Measurements from ENCODE around the gene LMAN2.
"Not testable (repeated sequence)": the region's sequence is repeated elsewhere in the genome, so short reads cannot be mapped to it uniquely, and the experiment has no call there.

LMAN2 gene

DNA sequence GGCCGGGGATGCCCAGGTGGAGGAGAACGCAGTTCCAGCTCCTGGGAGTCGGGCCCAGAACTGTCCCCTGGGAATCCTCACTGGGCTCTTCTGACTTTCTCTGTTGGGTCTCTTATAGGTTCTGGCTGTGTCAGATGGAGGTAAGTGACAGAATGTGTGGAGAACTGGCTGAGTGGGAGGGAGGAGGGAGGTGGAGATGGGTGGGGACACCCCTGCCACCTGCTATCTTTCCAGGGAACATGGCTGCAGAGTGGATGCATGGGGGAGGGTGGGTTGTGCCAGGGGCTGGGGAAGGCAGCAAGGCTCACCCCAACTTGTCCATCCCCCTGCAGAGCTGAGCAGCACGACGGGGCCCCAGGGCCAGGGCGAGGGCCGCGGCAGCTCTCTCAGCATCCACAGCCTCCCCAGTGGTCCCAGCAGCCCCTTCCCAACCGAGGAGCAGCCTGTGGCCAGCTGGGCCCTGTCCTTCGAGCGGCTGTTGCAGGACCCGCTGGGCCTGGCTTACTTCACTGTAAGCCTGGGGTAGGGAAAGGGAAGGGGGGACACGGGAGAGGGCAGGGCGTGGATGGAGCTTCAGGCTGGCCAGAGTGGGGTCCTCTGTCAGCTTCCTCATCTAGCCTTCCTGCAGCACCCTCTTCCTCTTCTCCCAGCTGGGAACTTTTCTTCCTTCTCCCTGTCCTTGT, 14.5 kb upstream of the LMAN2 start:
- no peak for DNase-seq (ENCODE audit: low read depth, low spot score)

DNA sequence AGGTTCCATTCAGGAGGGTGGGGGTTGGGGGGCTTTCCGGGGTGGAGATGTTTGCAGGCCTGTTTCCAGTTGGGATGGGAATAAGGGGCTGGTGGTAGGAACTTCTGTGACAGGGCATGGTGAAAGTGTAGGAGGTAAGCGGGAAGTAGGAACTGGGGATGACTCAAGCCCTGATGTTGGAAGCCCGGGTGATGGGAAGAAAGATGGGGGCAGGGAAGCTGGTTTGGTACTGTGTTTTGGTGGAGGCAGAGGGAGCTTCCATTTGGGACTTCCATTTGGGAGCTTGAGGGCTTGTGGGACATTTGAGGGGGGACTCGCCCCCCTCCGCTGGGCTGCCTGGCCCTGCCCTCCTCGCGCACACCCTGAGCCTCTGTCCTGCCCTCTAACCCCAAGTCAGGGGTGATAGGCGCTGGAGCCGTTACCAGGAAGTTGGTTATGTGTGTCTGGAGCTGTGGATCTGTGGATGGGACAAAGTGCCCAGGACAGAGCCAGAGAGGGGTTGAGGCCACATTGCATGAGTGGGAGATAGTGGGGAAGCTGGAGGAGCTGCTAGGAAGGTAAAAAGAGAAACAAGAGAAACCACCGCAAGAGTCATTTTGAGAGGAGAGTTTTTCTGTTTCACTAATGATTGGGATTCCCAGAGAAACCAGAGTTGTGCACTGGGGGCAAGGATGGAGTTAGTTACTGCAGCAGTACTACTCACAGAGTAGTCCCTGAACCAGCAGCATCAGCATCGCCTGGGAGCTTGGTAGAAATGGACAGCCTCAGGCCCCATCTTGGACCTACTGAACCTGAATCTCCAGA, 12.9 kb upstream of the LMAN2 start:
- no peak for DNase-seq (ENCODE audit: low read depth, low spot score)

DNA sequence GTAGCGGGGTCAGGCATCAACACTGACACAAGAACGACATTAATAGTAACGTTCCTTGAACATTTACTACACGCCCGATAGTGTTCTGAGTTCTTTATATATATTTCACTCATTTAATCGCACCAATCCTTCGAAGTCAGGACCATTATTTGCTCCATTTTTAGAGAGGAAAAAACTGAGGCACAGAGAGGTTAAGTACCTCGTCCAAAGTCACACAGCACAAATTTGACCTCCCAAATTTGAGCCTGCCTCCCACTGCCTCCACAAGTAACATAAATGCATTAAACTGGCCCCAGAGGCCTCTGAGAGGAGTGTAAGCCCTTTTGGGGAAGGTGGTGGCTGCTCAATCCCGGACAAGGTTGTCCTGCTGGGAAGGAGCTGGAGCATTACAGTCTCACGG, 12.1 kb upstream of the LMAN2 start:
- no peak for DNase-seq (ENCODE audit: low read depth, low spot score)

DNA sequence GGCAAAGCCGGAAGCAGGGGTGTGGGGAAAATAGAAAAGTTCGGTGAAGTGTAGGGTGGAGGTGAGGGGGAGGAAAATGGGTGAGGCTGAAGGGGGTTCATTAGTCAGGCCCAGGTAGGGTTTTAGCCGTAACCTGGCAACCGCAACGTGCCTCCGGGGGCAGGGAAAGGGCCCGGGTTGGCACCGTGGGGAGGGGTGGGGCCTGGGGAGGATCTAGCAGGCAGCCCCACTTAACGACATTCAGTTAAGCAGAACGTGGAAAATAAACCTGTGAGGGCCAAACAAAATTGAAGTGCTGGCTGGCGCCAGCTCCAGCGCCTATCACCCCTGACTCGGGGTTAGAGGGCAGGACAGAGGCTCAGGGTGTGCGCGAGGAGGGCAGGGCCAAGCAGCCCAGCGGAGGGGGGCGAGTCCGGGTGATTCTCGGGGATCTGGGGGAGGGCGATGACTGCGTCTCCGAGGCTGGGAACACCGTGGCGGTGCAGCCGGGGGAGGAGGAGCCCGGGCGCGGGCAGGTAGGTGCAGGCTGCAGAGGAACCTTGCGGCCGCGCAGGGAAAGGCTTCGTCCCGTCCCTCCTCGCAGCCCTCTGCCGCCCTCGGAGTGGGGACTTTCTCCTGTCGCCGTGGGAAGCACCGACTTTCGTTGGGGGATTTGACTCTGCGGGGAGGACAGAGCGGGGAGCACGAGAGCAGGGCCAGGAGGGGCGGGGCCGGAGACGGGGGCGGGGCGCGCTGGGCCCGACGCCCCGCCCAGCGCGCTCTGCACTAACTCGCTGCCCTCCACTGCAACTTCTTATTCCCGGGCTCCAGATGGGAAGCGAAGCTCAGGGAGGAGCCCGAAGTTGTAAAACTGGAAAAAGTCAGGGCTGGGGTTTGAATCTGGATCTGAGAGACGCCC, 11.4 kb upstream of the LMAN2 start:
- no peak for DNase-seq (ENCODE audit: low read depth, low spot score)

DNA sequence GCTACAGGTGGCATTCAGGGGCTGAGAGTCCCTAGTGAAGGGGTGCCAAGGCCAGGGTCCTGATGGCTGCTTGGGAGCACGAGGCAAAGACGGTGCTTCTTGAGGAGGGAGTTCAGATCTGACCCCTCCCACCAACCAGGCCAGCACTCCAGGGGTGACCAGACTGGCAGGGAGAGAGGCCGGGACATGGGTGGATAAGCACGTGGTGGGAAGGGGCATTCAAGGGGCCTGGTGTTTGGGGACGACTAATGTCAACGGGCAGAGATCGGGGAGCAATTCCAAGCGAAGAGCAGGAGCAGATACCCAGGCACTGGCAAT, 10.8 kb upstream of the LMAN2 start:
- no peak for DNase-seq (ENCODE audit: low read depth, low spot score)

DNA sequence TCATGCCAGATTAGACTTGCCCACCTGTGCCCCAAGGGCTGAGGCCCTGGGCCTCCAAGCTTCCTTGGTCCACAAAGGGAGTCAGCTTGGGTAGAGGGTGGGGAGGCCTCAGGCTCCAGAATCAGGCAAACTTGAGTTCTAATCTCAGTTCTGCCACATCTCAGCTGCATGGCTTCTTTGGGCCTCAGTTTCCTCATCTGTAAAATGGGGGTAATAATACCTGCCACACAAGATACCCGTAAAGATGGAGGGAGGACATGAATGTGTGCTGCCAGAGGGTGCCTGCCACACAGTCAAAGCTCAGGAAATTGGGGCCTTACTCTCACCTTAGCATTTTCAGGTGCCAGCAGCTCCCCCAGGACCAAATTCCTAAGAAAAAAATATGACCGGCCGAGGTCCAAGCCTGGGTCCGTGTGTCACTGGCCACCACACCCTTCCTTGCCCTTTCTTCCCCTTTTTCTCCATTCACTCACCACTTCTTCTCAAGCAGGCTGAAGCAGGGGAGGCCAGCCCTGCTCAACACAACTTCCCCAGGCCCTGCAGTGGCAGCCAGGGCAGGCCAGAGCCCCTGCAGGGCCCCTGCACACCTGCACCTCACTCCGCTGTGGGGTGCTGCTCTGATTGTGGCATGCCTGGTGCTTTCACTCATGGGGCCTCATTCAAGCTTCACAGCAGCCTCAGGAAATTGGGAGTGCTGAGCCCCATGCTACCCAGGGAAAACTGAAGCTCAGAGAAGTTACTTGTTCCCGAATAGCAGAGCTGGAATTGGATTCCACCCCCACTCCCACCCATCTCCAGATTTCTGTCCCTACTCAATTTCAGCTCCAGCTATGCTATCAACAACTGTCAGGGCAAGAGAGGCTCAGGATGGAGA, 10.2 kb upstream of the LMAN2 start:
- no peak for DNase-seq (ENCODE audit: low read depth, low spot score)

DNA sequence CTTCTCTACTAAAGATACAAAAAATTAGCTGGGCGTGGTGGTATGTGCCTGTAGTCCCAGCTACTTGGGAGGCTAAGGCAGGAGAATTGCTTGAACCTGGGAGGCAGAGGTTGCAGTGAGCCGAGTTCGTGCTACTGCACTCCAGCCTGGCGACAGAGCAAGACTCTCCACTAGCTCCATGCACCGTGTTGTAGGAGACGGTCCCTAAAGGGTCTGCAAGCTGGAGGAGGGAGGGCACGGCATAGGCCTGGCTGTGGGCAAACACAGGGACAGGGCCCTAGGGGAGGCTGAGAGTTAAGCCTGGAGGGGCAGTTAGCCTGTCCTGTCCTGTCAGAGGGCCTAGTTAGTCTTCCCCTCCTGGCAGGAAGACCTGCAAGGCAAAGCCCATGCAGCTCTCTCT, 9.3 kb upstream of the LMAN2 start:
- not testable (repeated sequence) for DNase-seq (ENCODE audit: low read depth, low spot score)

DNA sequence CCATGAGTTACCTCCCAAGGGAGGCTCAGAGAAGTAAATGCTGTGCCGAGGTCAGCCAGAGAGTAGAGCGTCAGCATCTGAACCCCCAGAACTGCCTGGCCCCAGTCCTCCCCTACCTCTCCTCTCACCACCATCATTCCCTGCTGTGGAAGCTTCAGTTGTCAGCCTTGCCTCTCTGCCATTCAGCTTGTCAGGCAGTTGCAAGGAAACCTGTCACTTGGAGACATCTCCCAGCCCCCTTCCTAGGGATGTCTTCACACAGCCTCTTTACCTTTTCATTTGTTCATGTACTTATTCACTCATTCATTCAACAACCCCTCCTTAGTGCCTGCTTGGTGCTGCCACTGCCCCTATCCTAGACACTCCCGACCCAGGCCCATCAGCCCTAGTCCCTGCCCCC, 8.4 kb upstream of the LMAN2 start:
- DNase-seq (ENCODE audit: low read depth, low spot score): no peak

DNA sequence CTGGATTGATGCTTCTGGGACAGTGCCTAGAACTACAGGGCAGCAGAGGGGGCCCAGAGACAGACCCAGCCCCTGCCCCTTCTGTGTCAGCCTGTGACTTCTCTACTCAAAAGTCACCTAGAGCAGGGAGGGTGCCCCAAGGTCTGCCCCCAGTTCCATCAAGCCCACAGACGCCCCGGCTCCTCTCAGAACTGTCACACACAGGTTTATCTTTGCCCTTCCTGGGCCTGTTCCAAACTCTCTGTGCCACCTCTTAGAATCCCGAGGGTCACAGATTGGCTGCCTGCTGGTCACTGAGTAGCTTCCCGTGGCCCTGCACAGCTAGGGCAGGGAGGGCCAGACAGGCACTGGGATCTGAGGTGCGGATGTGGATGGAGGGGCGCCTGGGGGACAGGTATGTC, 8.0 kb upstream of the LMAN2 start:
- no peak for DNase-seq (ENCODE audit: low read depth, low spot score)

DNA sequence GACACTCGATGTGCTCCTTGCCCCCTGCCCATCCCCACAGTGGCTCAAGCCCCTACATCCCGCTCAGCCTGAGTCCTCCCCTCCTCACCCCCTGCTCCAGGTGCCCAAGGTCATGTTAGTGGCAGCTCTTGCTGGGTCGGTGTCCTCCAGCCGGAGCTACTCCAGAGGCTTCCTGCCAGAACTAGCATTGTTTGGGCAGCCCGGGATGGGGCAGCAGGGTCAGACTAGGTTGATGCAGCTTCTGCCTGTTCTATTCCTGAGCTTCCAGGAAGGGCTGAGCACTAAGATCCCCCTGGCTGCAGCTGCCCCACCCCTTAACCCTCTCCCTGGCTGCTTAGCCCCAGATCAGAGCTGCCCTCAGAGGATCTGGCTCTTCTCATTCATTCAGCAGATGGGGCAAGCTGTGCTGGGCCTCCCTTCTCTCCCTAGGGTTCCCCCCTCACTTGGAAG, 6.9 kb upstream of the LMAN2 start:
- no peak for DNase-seq (ENCODE audit: low read depth, low spot score)

DNA sequence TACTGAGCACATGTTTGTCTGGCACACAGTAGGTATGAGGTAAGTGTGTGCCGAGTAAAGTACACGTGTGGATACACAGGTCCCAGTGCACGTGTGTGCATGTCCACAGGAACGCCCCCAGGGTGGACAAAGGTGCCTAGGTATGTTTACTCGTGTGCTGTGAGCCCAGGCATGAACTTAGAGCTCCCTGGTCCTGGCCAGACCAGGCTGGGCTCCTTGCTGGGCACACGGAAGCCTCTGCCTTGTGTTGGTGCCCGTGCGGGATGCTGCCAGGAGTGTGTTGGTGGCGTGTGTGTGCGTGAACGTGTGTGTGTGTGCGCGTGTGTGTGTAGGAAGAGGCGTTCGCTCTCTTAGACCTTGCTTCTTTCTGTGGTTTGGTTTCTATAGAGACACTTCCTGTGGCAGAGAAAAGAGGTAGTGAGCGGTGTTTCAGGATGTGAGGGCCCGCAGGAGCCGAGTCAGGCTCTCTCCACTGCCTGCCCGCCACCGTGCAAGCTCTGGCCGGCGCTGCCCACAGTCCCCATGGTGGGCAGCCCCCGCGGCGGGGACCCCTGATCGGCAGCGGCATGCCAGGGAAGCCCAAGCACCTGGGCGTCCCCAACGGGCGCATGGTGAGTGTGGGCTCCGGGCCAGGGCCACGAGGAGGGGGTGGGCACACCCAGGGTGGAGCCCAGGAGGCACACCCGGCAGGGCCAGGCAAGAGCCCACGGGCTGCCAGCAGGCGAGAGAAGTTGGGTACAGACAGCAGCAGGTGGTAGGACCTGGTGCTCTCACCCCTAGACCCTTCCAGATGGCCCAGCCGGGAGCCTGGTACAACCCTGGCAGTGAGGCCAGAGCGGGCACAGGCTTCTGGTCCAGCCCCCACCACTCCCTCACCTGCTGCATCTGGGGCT, 6.2 kb upstream of the LMAN2 start, which contains the start of gene RGS14:
TSS of gene RGS14 (plus strand) at position 466 of the 893 bp plus-strand sequence. CDS start at position 567, 101 bp downstream.
- no peak for DNase-seq (ENCODE audit: low read depth, low spot score)

DNA sequence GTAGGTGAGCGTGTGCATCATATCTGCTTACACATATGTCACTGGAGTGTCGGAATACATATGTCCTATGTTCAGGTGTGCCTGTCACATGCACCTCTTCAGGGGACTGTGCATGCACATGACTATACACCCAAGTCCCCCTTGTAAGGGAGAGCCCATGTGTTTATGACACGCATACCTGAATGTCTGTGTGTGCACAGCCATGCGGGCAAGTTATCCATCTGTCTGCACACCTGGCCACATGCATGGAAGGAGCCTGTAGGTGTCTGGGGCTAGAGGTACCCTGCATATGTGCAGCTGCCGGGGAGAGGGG, 5.6 kb upstream of the LMAN2 start:
- DNase-seq (ENCODE audit: low read depth, low spot score): no peak

DNA sequence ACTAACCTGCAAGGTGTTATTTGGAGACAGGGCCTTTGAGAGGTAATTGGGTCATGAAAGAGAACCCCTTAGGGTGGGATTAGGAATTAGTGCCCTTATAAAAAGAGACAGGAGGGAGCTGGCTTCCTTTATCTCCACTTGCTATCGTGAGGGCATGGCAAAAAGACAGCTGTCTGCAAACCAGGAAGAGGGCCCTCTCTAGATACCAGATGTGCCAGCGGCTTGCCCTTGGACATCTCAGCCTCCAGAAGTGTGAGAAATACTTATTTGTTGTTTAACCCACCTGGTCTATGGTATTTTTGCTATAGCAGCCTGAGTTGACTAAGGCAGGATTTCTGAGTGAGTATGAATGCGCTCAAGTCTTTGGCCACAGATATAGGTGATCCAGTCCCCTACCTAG, 5.3 kb upstream of the LMAN2 start:
- no peak for DNase-seq (ENCODE audit: low read depth, low spot score)

DNA sequence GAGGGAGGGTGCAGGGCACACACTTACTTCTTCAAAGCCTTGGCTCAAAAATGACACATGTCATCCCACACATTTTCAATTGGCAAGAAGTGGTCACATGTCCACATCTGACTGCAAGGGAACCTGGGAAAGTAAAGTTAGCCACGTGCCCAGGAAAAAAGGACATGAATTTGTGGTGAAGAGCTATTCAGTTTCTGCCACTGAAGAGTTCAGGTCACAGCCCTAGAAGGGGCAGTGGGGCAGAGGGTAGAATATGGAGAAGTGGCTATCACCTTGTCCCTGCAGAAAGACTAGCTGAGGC, 4.3 kb upstream of the LMAN2 start:
- DNase-seq (ENCODE audit: low read depth, low spot score): no peak

DNA sequence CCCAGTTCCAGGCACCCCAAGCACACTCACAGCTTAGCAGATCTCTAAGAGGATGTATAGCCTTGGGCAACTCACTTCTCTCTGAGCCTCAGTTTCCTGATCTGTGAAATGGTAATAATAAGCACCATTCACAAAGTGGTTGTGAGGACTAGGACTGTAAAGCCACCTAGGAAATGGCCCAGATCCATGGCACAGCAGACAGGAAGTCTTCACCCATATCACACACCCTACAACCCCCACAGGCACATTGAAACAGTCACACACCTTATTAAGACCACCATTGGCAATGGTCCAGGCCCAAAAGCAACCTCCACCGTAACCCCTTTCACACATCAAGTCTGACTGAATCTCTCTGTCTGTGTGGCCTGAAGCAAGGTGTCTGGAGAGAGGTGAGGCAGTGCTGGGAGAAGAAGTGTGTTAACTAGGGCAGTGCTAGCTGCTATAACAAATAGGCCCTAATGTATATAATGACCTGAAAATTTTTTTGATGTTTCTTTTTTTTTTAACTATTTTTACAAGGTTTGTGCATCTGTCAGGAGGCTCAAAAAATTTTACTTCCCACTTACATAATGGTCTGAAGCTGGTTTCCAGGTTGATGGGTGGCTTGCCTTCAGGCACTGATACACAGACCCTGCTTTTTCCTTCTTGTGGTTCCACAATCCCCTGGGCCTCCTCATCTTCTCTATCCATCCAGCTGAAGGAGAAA, 3.8 kb upstream of the LMAN2 start:
- DNase-seq (ENCODE audit: low read depth, low spot score): no peak

DNA sequence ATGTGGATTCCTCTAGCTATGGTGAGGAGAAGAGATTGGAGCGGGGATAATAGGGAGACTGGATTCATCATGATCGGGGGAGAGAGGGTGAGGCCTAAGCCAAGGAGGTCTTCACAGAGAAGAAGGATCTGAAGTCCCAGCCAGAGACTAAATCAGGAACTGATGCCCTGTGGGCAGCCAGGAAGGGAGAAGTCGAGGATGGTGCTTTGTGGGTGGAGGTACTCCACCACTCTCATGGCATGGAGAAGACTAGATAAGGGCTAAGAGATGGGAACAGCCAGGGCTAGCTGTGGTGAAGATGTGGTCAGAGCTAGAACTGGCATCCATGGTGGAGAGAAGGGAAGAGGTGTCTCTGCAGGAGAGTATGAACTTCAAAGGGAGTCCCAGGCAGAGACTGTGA, 3.2 kb upstream of the LMAN2 start:
- no peak for DNase-seq (ENCODE audit: low read depth, low spot score)

DNA sequence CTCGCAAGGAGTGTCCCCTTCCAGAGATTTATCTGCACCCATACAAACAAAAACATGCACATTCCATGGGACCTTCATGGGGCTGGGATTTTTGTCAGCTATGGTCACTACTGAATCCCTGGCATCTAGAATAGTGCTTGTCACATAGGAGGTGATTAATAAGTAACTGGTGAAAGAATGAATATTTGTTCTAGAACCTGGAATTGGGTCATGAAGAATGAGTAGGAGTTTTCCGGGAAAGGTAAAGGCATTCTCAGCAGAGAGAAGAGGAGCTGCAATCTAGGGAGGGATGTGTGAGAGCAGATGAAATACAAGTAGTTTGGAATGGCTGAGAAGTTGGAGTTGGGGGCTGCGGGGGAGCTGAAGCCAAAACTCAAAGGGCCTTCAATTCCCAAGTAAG, 2.8 kb upstream of the LMAN2 start:
- no peak for DNase-seq (ENCODE audit: low read depth, low spot score)

DNA sequence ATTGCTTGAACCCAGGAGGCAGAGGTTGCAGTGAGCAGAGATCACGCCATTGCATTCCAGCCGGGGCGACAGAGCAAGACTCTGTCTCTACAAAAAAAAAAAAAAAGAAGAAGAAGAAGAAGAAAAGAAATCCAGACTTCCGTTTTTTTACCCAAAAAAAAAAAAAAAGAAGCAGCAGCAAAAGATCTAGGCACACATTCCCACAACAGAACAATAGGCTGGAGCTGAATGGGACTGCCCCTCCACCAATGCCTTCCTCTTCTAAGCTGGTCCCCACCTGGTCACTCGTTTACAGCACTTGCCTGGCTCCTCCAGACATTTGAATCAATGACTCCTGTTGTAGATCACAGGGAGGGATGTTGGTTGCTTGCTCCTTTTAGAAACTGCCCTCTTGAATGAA, 1.6 kb upstream of the LMAN2 start:
- DNase-seq (ENCODE audit: low read depth, low spot score): no peak

DNA sequence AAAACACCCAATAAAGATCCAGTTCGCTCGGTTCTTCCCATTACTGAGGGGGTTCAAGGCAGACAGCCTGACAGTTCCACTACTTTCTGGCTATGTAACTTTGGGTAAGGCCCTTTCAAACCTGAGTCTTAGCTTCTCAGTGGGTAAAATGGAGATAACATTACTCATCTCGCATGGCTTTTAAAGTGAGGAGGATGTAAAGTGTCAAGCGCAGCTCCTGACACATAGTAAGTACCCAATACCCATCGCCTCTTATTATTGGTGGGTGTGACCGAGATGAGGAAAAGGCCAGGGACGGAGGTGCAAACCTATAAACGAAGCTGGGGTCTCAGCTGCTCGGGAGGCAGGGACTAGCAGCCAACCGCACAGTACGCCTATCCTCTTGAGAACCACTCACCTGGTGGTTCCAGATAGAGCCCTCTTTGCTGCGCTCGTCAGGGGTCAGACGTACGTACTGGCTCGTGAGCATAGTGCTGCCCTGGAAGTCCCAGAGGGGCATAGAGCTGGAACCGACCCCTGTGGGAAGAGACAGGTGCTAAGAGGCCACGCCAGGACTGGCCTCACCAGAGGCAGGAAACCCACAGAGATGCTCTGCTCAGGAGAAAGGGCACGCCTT, 584 bp downstream of the LMAN2 start:
- no peak for DNase-seq (ENCODE audit: low read depth, low spot score)

DNA sequence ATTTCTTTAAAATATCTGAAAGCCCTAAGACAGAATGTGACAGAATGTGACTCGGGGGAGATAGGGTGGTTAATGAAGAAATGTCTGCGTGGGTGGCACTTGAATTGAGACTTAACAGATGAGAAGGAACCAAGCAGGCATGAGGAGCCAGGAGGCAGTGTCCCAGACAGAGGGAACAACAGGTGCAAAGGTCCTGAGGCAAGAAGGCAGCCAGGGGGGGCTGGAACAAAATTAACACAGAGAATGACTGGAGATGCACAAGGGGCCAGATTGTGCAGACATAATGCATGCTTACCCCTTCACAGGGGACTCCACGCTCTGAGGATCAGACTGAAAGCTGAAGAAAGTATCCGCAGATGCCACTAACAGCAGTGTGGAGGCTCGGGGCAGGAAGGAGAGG, 1.7 kb downstream of the LMAN2 start:
- DNase-seq (ENCODE audit: low read depth, low spot score): no peak
